Spleen (tissue), 11 donors: ENCODE measurements around the gene TUBGCP2. TPM values are rescaled to one million over a fixed set of nuclear protein-coding genes. Genes with fewer than 3 reads are reported as not detected.

Source experiments
- DNase-seq: peaks from one replicate; pipeline ENCODE4 v3.0.0-alpha.2; 2020
- H3K27ac ChIP-seq, 8 donors: fragments of 200-600 bp; sonication (generic) in 7 of 8; 1 replicate in 4 of 8; 2 replicates in 4 of 8; pipeline versions ENCODE4 v1.5.0 to v1.8.0; 2016 to 2021; ENCODE audit warnings: inconsistent platforms in 4 of 8, mild to moderate bottlenecking in 4 of 8, moderate library complexity in 1 of 8
- H3K27me3 ChIP-seq, 7 donors: fragments of 200-600 bp; sonication (generic) in 6 of 7; replicated peaks in 1 of 7; 1 replicate in 4 of 7; 2 replicates in 3 of 7; pipeline versions ENCODE4 v1.5.0 to v1.8.0; 2016 to 2021; ENCODE audit warnings: inconsistent platforms in 3 of 7, mild to moderate bottlenecking in 1 of 7
- H3K36me3 ChIP-seq, 6 donors: fragments of 200-600 bp; sonication (generic) in 5 of 6; 1 replicate in 4 of 6; 2 replicates in 2 of 6; pipeline versions ENCODE4 v1.5.0 to v1.8.0; 2016 to 2021; ENCODE audit warnings: inconsistent platforms in 2 of 6
- H3K4me1 ChIP-seq, 6 donors: fragments of 200-600 bp; sonication (generic) in 5 of 6; 1 replicate in 3 of 6; 2 replicates in 3 of 6; pipeline versions ENCODE4 v1.5.0 to v1.8.0; 2016 to 2021; ENCODE audit warnings: inconsistent platforms in 3 of 6
- H3K4me3 ChIP-seq, 8 donors: fragments of 200-600 bp; sonication (generic) in 7 of 8; 1 replicate in 4 of 8; 2 replicates in 4 of 8; pipeline versions ENCODE4 v1.5.0 to v1.8.0; 2016 to 2021; ENCODE audit warnings: inconsistent platforms in 4 of 8, mild to moderate bottlenecking in 4 of 8, moderate library complexity in 2 of 8
- H3K9me3 ChIP-seq, 8 donors: fragments of 200-600 bp; sonication (generic) in 7 of 8; 1 replicate in 4 of 8; 2 replicates in 4 of 8; pipeline versions ENCODE4 v1.5.0 to v1.8.0; 2016 to 2021; ENCODE audit warnings: inconsistent platforms in 4 of 8
- CTCF ChIP-seq, 11 experiments: fragments of 200-600 bp in 7 of 11; fragments of 450-650 bp in 4 of 11; sonication (generic) in 4 of 11; IDR thresholded peaks in 8 of 11; conservative IDR thresholded peaks in 3 of 11; 1 replicate in 7 of 11; 2 replicates in 4 of 11; pipeline versions ENCODE4 v1.4.0 to v1.8.0; 2016 to 2021; ENCODE audit warnings: antibody characterized with exemption in 11 of 11, inconsistent platforms in 4 of 11, mild to moderate bottlenecking in 1 of 11
- POLR2A ChIP-seq, 3 donors: fragments of 450-650 bp; IDR thresholded peaks; one replicate each; pipeline ENCODE4 v1.5.1; 2017; ENCODE audit warnings: antibody characterized with exemption in 3 of 3, mild to moderate bottlenecking in 1 of 3
- POLR2AphosphoS5 ChIP-seq, 3 donors: sonication (generic); formaldehyde crosslinking; IDR thresholded peaks; one replicate each; pipeline ENCODE4 v1.5.1; 2017; ENCODE audit warnings: antibody characterized with exemption in 3 of 3
- WGBS, 5 donors: extraction: QIAGEN DNeasy Blood & Tissue Kit in 3 of 5; methylation state at CpG; one replicate each; pipeline versions ENCODE4 v1.1.5 to v1.1.7; 2013 to 2018; 5-methylcytosine and 5-hydroxymethylcytosine counted together
- intact Hi-C: fragments of 100-400 bp; cut with DNase I; formaldehyde crosslinking; loops from one replicate; pipeline ENCODE4 v1.15.0; 2023; ENCODE audit warnings: low total_unique reads
- polyA plus RNA-seq, 3 donors: library from polyadenylated mRNA; stranded (reverse); fragments of 200-250 nt; gene quantifications; one replicate each; pipeline ENCODE4 v1.2.1, GENCODE V29; 2013
- total RNA-seq, 7 donors: library from RNA; depleted of rRNA in 3 of 7; stranded (reverse); fragments of >200 nt in 3 of 7; fragmentation: NEBNext Ultra II Directional in 4 of 7; extraction: Animal tissue kit (Norgen Biotek cat#: 25700) in 4 of 7; gene quantifications; one replicate each; pipeline versions ENCODE4 v1.1.0 to v1.2.1, GENCODE V29; 2016 to 2021
- donor health status: healthy with polysubstance abuse.
- donor health status: DM: no; HTN: no; CAD: no; lungs with moderate emphysema.
- donor health status: DM: no; HTN: no; CAD: no.
- donor health status: Bipolar disorder and iron deficiency.
- donor health status: healthy.
- donor health status: DM: no; HTN: no; CAD: no.
- donor health status: DM: yes; HTN: yes; CAD: no.

Gene TUBGCP2
- total and polyA plus RNA-seq, 10 donors, result 40.2 to 201 (median 57.6) TPM

- no peak for DNase-seq
- Histone ChIP-seq H3K36me3 (no peaks in the 10 kb centered on the region), H3K27me3 (peaks cover 0 to 97% (median 46%) of the 10 kb centered on the region in 7 donors), H3K9me3 (no peaks in the 10 kb centered on the region), H3K4me3 (no peak overlapping the region), H3K4me1 (peaks cover 3 to 35% (median 17%) of the 10 kb centered on the region in 6 donors), H3K27ac (no peak overlapping the region)
- no peak for TF ChIP-seq POLR2A (IDR thresholded peaks at IDR 0.05)
- 74 to 87% (median 80%) methylated on average over 10 to 14 of the region's 14 CpGs for WGBS, 5 donors
- intact Hi-C loops, result no loop called here
Observed at GRCh38 chr10:133243593-133243992, 65.1 kb downstream of the TUBGCP2 start.

GRCh38 chr10:133242611-133243356 is 65.9 kb downstream of the TUBGCP2 start:
- no peaks in the 10 kb centered on the region for H3K9me3 ChIP-seq
- no peaks in the 10 kb centered on the region for H3K36me3 ChIP-seq
- H3K27ac ChIP-seq, result no peak overlapping the region
- peaks cover 2 to 97% (median 46%) of the 10 kb centered on the region in 7 donors for H3K27me3 ChIP-seq
- no peak for DNase-seq
- intact Hi-C loops, result no loop called here
- no peak overlapping the region for H3K4me3 ChIP-seq
- 83 to 90% (median 84%) methylated on average over 24 to 27 of the region's 27 CpGs for WGBS, 5 donors
- H3K4me1 ChIP-seq, result peaks cover 3 to 41% (median 21%) of the 10 kb centered on the region in 6 donors
- no peak for TF ChIP-seq POLR2AphosphoS5 (IDR thresholded peaks at IDR 0.05)
- TF ChIP-seq CTCF (IDR thresholded peaks at IDR 0.05 in 8 of 11, conservative IDR thresholded peaks at IDR 0.05 in 3 of 11), result no peak
- TF ChIP-seq POLR2A (IDR thresholded peaks at IDR 0.05), result no peak

- Histone ChIP-seq H3K9me3 (no peaks in the 10 kb centered on the region), H3K36me3 (no peaks in the 10 kb centered on the region), H3K27ac (peak overlapping the region in 2 of 8 donors; percentile 14 to 55), H3K4me3 (peak overlapping the region; percentile 22 to 72 (median 36)), H3K4me1 (peaks cover 11 to 48% (median 32%) of the 10 kb centered on the region in 6 donors), H3K27me3 (peaks cover 2 to 97% (median 46%) of the 10 kb centered on the region in 7 donors)
- WGBS, 5 donors, result 33 to 43% (median 40%) methylated on average over 19 to 25 of the region's 25 CpGs
- no peak for DNase-seq
- intact Hi-C loops, result no loop called here
- TF ChIP-seq POLR2A (IDR thresholded peaks at IDR 0.05), result no peak
- no peak for TF ChIP-seq CTCF (IDR thresholded peaks at IDR 0.05 in 8 of 11, conservative IDR thresholded peaks at IDR 0.05 in 3 of 11)
- TF ChIP-seq POLR2AphosphoS5 (IDR thresholded peaks at IDR 0.05), result no peak
Observed at GRCh38 chr10:133241501-133242205, 67.0 kb downstream of the TUBGCP2 start.

GRCh38 chr10:133239990-133240389 is 68.7 kb downstream of the TUBGCP2 start:
- Histone ChIP-seq H3K4me1 (peaks cover 19 to 65% (median 48%) of the 10 kb centered on the region in 6 donors), H3K27me3 (peaks cover 2 to 97% (median 56%) of the 10 kb centered on the region in 7 donors), H3K36me3 (no peaks in the 10 kb centered on the region), H3K9me3 (no peaks in the 10 kb centered on the region), H3K27ac (no peak overlapping the region), H3K4me3 (no peak overlapping the region)
- no peak for DNase-seq
- WGBS, 5 donors, result 53 to 62% (median 56%) methylated on average over 10 to 15 of the region's 15 CpGs
- no peak for TF ChIP-seq CTCF (IDR thresholded peaks at IDR 0.05 in 8 of 11, conservative IDR thresholded peaks at IDR 0.05 in 3 of 11)
- no peak for TF ChIP-seq POLR2A (IDR thresholded peaks at IDR 0.05)
- no peak for TF ChIP-seq POLR2AphosphoS5 (IDR thresholded peaks at IDR 0.05)
- intact Hi-C loops, result no loop called here
